HepG2 (cell line): ENCODE results near the gene NOP56. TPM values are rescaled to one million over a fixed set of nuclear protein-coding genes. Genes with fewer than 3 reads are reported as not detected.

Source experiments
- AGO1 ChIP-seq: fragments of 200-400 bp; formaldehyde crosslinking; IDR thresholded peaks from 2 replicates; pipeline ENCODE4 v1.6.1; 2017; ENCODE audit warnings: mild to moderate bottlenecking, low read depth, low read length, moderate library complexity; ENCODE audit not compliant: poor library complexity, severe bottlenecking
- IKZF1 ChIP-seq: fragments of 450-650 bp; IDR thresholded peaks from 2 replicates; pipeline ENCODE4 v1.7.1; 2016
- PHF20 ChIP-seq: sonication (generic); formaldehyde crosslinking; IDR thresholded peaks from 2 replicates; pipeline ENCODE4 v1.5.0; 2020; ENCODE audit warnings: mild to moderate bottlenecking, missing genetic modification reagents
- POLR2G ChIP-seq: fragments of 200-400 bp; formaldehyde crosslinking; IDR thresholded peaks from 2 replicates; pipeline ENCODE4 v1.6.1; 2018; ENCODE audit warnings: mild to moderate bottlenecking, low read depth, low read length, moderate library complexity
- ZFP36L1 ChIP-seq: sonication (generic); formaldehyde crosslinking; IDR thresholded peaks from 2 replicates; pipeline ENCODE4 v1.8.0; 2022; ENCODE audit warnings: mild to moderate bottlenecking, missing genetic modification reagents, moderate library complexity
- ZNF350 ChIP-seq: sonication (generic); formaldehyde crosslinking; IDR thresholded peaks from 2 replicates; pipeline ENCODE4 v1.4.0; 2020; ENCODE audit warnings: mild to moderate bottlenecking, low read depth, missing genetic modification reagents, borderline replicate concordance
- ZNF878 ChIP-seq: sonication (generic); formaldehyde crosslinking; IDR thresholded peaks from 2 replicates; pipeline ENCODE4 v1.8.1; 2023; ENCODE audit warnings: mild to moderate bottlenecking, missing genetic modification reagents, moderate library complexity
- polyA plus RNA-seq, 8 experiments: library from polyadenylated mRNA; depleted of rRNA in 3 of 8; stranded (reverse) in 7 of 8; unstranded in 1 of 8; fragments of >200 nt; fragmentation: Illumina TruSeq in 4 of 8; extraction: Trizol in 4 of 8; gene quantifications; 2 replicates each; pipeline versions ENCODE4 v1.2.1 to v1.2.3, GENCODE V29; 2011 to 2016; ENCODE audit warnings: low read depth in 4 of 8, missing spikeins in 1 of 8, mixed read lengths in 1 of 8; ENCODE audit not compliant: insufficient read depth in 1 of 8
- total RNA-seq, 5 experiments: library from RNA; depleted of rRNA; stranded (reverse); fragments of >200 nt; fragmentation: Illumina TruSeq; extraction: Trizol; gene quantifications; 2 replicates each; pipeline ENCODE4 v1.2.3, GENCODE V29; 2016; ENCODE audit warnings: low read depth in 1 of 5
- TF ChIP-seq, protein P1 (sequence below): sonication (generic); formaldehyde crosslinking; conservative IDR thresholded peaks from 2 replicates; pipeline ENCODE4 v1.8.0; 2022; ENCODE audit warnings: mild to moderate bottlenecking, moderate library complexity, missing genetic modification reagents
- TF ChIP-seq, protein P2 (sequence below): sonication (generic); formaldehyde crosslinking; IDR thresholded peaks from 2 replicates; pipeline ENCODE4 v1.5.0; 2020; ENCODE audit warnings: mild to moderate bottlenecking, missing genetic modification reagents, borderline replicate concordance
- TF ChIP-seq, protein P3 (sequence below): sonication (generic); formaldehyde crosslinking; IDR thresholded peaks from 2 replicates; pipeline ENCODE4 v1.4.0; 2020; ENCODE audit warnings: low read depth, missing genetic modification reagents

Gene NOP56
- total and polyA plus RNA-seq, 2 of the 13 experiments (the other 11 are each of a cell fraction or from before 2014, with no cell fraction given) = 369 to 1,116 TPM

DNA sequence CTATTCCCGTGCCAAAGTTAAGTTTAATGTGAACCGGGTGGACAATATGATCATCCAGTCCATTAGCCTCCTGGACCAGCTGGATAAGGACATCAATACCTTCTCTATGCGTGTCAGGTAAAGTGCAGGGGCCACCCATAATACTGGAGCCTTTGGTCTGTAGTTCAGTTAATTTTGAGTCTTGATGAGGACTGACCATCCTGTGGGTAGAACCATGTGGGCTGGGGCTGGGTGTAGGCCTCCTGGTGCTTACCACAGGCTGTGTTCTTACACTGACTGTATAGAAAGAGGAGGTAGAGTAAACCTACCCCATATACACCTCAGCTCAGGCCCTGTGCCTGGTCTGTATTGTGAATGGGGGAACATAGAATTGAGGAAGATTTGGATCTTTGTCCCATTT is 2.4 kb downstream of the NOP56 start (continued):
- TF ChIP-seq, protein P1, sequence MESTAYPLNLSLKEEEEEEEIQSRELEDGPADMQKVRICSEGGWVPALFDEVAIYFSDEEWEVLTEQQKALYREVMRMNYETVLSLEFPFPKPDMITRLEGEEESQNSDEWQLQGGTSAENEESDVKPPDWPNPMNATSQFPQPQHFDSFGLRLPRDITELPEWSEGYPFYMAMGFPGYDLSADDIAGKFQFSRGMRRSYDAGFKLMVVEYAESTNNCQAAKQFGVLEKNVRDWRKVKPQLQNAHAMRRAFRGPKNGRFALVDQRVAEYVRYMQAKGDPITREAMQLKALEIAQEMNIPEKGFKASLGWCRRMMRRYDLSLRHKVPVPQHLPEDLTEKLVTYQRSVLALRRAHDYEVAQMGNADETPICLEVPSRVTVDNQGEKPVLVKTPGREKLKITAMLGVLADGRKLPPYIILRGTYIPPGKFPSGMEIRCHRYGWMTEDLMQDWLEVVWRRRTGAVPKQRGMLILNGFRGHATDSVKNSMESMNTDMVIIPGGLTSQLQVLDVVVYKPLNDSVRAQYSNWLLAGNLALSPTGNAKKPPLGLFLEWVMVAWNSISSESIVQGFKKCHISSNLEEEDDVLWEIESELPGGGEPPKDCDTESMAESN = 0 out of 2 replicates have a peak, but pooled peaks have one; percentile 37
- TF ChIP-seq AGO1 (no peak), ZNF350 (CRISPR knock-in tag) (0 out of 2 replicates have a peak, but pooled peaks have one; percentile 22), PHF20 (CRISPR knock-in tag) (0 out of 2 replicates have a peak, but pooled peaks have one; percentile 10), IKZF1 (no peak), ZNF878 (CRISPR knock-in tag) (no peak), POLR2G (0 out of 2 replicates have a peak, but pooled peaks have one; percentile 10), ZFP36L1 (CRISPR knock-in tag) (0 out of 2 replicates have a peak, but pooled peaks have one; percentile 53)
- TF ChIP-seq, protein P2, sequence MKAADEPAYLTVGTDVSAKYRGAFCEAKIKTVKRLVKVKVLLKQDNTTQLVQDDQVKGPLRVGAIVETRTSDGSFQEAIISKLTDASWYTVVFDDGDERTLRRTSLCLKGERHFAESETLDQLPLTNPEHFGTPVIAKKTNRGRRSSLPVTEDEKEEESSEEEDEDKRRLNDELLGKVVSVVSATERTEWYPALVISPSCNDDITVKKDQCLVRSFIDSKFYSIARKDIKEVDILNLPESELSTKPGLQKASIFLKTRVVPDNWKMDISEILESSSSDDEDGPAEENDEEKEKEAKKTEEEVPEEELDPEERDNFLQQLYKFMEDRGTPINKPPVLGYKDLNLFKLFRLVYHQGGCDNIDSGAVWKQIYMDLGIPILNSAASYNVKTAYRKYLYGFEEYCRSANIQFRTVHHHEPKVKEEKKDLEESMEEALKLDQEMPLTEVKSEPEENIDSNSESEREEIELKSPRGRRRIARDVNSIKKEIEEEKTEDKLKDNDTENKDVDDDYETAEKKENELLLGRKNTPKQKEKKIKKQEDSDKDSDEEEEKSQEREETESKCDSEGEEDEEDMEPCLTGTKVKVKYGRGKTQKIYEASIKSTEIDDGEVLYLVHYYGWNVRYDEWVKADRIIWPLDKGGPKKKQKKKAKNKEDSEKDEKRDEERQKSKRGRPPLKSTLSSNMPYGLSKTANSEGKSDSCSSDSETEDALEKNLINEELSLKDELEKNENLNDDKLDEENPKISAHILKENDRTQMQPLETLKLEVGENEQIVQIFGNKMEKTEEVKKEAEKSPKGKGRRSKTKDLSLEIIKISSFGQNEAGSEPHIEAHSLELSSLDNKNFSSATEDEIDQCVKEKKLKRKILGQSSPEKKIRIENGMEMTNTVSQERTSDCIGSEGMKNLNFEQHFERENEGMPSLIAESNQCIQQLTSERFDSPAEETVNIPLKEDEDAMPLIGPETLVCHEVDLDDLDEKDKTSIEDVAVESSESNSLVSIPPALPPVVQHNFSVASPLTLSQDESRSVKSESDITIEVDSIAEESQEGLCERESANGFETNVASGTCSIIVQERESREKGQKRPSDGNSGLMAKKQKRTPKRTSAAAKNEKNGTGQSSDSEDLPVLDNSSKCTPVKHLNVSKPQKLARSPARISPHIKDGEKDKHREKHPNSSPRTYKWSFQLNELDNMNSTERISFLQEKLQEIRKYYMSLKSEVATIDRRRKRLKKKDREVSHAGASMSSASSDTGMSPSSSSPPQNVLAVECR (CRISPR knock-in tag) = no peak
- TF ChIP-seq, protein P3, sequence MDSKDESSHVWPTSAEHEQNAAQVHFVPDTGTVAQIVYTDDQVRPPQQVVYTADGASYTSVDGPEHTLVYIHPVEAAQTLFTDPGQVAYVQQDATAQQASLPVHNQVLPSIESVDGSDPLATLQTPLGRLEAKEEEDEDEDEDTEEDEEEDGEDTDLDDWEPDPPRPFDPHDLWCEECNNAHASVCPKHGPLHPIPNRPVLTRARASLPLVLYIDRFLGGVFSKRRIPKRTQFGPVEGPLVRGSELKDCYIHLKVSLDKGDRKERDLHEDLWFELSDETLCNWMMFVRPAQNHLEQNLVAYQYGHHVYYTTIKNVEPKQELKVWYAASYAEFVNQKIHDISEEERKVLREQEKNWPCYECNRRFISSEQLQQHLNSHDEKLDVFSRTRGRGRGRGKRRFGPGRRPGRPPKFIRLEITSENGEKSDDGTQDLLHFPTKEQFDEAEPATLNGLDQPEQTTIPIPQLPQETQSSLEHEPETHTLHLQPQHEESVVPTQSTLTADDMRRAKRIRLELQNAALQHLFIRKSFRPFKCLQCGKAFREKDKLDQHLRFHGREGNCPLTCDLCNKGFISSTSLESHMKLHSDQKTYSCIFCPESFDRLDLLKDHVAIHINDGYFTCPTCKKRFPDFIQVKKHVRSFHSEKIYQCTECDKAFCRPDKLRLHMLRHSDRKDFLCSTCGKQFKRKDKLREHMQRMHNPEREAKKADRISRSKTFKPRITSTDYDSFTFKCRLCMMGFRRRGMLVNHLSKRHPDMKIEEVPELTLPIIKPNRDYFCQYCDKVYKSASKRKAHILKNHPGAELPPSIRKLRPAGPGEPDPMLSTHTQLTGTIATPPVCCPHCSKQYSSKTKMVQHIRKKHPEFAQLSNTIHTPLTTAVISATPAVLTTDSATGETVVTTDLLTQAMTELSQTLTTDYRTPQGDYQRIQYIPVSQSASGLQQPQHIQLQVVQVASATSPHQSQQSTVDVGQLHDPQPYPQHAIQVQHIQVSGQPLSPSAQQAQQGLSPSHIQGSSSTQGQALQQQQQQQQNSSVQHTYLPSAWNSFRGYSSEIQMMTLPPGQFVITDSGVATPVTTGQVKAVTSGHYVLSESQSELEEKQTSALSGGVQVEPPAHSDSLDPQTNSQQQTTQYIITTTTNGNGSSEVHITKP (CRISPR knock-in tag) = 0 out of 2 replicates have a peak, but pooled peaks have one; percentile 9
